Measurements from ENCODE around the gene TMEM244.
"Not testable (repeated sequence)": the region's sequence is repeated elsewhere in the genome, so short reads cannot be mapped to it uniquely, and the experiment has no call there.

The TMEM244 gene

DNA sequence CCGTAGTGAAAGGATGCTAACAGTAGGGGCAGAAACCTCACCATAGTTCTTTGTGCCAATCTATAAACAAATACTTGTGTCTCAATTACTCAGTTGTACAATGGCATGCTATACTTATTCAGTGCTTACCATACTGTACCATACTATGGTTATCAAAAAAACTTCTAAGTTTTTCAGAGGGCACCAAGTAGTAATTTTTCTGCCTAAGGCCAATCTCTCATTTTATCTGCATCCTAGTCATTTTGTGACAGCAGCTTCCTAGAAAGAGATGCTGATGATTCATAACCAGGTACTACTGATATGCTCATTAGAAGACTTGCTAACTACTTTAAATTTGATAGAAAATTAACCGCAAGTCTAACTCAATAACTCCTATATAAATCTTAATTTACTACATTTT is 42.9 kb downstream of the TMEM244 start:
- no peak for DNase-seq
- intact Hi-C loops (cut with DNase I): no loop called here

DNA sequence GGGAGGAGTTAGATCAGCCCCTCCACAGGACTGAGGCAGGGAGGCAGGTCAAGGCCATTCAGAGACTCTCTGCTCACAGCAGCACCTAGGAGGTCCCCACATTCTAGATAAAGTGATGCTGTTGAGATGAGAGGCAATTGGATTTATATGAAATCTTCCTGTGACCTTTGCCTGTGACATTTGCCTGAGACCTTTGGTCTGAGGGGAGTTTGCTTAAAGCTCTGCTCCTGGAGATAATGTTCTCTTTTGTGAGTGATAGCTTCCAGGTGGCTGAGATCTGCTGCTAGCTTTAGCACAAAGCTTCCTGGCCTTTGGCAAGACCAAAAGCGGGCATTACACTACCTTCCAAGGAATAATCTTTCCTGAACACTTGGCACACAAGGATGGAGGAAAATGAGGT is 43.3 kb downstream of the TMEM244 start:
- DNase-seq: no peak
- intact Hi-C loops (cut with DNase I): no loop called here

DNA sequence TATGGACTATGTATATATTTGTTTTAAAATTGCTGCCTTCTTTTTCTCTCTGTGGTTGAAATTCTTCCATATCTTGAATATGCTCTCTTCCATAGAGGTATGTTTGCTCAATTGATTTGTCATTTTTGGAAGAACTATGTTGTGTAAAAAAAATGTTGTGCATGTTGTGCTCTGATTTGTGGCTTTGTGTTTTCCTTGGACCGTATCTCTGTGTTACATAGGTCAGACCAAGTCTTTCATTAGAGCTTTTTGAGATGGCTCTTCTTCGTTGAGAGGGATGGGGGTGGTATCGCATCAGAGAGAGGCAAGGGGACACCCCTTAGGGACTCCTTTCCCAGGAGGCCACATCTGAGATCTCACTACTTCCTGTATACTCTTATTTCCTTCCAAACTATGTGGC is 43.8 kb downstream of the TMEM244 start:
- DNase-seq: no peak
- intact Hi-C loops (cut with DNase I): no loop called here

DNA sequence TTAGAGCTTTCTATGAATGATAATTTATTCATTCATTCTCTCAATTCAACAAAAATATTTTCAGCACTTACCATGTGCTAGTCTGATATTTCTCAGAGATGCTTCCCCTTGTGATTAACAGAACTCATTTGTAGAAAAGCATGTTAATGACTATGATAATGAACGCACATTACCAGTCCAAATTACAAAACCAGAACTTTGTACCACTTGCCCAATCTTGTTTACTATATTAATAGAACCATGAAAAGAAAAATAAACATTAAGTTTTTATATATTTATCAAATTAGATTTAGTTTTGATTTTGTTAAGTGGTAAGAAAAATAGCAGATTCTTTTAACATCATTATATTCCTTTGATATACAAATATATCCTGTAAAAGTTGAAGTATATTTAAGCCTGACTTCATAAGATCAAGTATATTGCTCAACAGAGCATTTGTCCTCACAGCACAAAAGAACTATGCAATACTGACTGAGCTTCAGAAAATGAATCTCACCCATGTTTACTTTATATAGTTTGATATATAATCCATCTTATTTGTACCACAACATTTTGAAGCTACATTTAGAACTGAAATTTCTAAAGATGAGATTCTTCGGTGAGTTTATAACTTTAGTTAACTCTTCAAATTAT is 48.9 kb downstream of the TMEM244 start:
- no peak for DNase-seq
- intact Hi-C loops (cut with DNase I): no loop called here

DNA sequence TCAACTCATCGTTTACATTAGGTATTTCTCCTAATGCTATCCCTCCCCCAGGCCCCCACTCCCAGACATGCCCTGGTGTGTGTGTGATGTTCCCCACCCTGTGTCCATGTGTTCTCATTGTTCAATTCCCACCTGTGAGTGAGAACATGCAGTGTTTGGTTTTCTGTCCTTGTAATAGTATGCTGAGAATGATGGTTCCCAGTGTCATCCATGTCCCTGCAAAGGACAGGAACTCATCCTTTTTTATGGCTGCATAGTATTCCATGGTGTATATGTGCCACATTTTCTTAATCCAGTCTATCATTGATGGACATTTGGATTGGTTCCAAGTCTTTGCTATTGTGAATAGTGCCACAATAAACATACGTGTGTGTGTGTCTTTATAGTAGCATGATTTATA is 54.0 kb downstream of the TMEM244 start:
- DNase-seq; intact Hi-C loops (cut with DNase I): not testable (repeated sequence)

DNA sequence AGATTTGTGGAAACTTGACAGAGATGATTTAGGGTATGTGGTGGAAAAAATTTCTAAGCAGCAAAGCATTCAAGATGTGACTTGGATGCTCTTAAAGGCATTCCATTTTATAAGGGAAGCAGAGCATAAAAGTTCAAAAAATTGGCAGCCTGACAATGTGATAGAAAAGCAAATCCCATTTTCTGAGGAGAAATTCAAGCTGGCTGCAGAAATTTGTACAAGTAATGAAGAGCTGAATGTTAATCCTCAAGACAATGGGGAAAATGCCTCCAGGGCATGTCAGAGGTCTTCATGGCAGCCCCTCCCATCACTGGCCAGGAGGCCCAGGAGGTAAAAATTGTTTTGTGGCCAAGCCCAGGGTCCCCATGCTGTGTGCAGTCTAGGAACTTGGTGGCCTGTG is 58.2 kb downstream of the TMEM244 start:
- DNase-seq; intact Hi-C loops (cut with DNase I): not testable (repeated sequence)

DNA sequence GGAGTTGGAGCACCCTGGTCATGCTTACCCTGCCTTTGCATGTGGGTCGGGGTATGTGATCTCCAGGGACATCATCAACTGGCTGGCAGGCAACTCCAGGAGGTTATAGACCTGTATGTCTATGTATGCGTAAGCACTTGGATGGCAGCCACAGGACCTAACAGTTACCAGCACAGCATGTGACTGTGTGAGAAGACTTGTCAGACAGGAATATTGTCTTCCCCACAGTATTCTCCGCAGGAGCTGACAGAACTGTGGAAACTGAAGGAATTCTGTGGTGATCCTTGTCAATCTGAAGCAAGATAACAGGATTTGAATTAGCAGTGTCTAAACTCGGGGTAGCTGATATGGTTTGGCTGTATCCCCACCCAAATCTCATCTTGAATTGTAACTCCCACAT is 59.2 kb downstream of the TMEM244 start:
- intact Hi-C loops (cut with DNase I): no loop called here
- no peak for DNase-seq

DNA sequence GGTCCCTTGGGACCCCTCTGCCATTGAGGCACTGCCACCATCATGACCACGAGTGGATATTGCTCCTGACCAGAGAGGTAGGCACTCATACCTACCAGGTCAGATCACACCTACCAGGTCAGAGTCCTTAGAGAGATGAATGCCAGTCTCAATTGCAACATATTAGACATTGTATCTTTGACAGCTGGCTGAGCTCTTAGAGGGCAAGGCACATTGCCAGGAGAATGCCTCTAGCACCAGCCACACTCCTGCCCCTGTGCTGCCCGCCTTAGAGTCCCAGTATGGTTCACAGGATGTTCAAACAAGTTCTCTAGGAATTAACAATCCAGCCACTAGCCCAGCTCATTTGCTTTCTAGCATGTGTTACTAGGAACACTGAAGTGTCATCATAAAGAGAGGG is 65.9 kb downstream of the TMEM244 start:
- no peak for DNase-seq
- intact Hi-C loops (cut with DNase I): no loop called here

DNA sequence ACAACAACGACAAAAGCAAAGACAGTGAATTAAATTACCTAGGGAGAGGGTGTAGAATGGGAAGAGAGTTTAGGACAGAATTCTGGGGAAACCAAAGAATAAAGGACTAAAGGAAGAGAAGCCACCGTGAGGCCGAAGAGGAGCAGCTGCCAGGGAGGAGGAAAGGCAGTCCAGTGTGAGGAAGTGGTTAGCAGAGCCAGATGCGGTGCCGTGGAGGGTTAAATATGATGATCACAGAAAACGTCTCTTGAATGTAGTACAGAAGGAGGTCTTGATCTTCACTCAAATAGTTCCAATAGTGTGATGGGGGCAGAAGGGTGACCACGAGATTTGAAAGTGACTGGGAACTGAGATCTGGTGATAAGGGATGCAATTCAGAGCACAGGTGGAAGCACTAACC is 67.7 kb downstream of the TMEM244 start:
- intact Hi-C loops (cut with DNase I): no loop called here
- DNase-seq: no peak

DNA sequence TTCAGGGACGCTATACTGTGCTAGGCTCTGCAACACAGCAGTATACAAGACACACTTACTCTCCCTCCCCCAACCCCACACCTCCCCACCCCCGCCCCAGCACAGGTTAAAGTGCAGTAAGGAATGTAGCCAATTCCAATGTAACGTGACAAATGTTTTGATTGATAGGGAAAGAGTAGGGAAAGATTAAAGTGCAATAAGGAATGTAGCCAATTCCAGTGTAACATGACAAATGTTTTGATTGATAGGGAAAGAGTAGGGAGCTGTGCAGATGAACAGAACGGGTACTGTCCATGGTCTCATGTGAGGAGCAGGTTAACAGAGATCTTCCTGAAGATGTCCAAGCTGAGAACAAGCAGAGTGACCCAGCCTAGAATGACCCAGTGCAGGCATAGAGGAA is 69.1 kb downstream of the TMEM244 start:
- intact Hi-C loops (cut with DNase I): no loop called here
- DNase-seq: no peak

DNA sequence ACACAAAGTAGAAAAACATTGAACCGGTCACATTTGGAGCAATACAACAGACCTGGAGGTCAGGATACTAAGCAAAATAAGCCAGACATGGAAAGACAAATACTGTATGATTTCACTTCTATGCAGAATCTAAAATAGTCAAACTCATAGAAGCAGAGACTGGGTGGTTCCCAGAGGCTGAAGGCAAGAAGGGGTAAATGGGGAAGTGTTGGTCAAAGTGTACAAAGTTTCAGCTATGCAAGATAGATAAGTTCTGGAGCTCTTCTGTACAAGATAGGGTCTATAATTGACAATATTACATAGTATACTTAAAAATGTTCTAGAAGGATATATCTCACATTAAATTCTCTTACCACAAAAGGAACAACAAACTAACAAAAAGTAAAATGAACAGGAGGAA is 70.3 kb downstream of the TMEM244 start:
- intact Hi-C loops (cut with DNase I): no loop called here
- DNase-seq: no peak

DNA sequence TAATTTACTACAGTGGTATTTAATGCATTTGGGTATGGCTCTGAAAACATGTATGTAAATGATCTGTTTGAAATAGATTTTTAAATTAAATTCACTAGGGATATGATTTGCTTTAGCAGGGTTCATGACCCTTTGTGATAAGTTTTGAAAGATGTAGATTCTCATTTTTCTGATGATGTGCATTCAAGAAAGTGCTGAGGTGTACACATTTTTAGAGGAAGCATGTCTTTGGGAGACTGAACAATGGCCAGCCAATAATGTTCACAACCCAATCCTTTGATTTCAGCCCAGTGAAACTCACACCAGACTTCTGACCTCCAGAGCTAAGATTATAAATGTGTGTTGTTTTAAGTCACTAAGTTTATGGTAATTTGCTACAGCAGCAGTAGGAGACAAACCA is 71.1 kb downstream of the TMEM244 start:
- intact Hi-C loops (cut with DNase I): no loop called here
- no peak for DNase-seq

DNA sequence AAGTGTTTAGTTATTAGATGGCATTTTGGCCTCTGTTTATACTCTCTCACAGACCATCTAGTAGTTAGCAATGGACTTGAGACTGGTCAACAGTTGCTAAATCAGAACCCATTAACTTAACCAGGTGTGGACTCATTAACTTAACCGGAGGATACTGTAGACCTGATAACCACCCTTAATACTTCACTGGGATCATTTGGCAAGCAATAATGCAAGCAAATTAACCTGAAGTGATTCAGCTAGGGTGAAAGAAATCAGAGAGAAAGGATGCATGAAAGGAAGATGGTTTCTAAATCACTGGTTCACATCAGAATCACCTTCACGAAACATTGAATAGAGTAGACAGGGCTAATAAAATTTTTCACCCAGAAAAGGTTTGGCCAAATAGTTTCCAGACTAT is 73.3 kb downstream of the TMEM244 start:
- intact Hi-C loops (cut with DNase I): no loop called here
- DNase-seq: no peak

DNA sequence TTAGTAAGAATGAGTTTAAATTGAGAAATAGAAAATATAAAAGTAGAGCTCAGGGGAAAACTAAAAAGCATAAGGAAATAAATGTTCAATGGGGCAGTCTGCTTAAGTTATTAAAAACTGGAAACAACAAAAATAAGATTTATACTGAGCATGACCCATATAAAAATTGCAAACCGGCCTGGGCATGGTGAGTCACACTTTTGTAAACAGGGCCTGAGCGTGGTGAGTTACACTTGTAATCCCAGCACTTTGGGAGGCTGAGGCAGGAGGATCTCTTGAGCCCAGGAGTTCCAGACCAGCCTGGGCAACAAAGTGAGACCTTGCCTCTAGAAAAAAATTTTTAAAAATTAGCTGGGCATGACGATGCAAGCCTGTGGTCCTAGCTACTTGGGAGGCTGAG is 74.6 kb downstream of the TMEM244 start:
- intact Hi-C loops (cut with DNase I): no loop called here
- no peak for DNase-seq

DNA sequence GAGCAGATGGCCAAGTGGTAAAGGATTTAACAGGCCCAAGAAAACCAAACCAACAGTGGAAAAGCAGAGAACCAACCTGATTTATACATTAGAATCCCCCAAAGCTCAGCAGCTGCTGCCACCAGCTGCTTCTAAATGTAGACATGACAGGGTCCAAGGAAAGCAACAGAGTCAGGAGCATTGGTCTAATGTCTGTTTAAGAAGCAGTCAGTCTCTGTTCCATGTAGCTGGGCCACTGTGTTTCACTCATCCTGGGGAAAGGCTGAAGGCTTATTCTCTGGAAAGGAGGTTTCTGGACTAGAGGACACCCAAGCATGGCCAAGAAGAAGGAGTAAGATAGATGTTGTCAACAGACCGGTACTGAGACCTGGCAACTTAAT is 75.4 kb downstream of the TMEM244 start:
- DNase-seq: no peak
- intact Hi-C loops (cut with DNase I): no loop called here

DNA sequence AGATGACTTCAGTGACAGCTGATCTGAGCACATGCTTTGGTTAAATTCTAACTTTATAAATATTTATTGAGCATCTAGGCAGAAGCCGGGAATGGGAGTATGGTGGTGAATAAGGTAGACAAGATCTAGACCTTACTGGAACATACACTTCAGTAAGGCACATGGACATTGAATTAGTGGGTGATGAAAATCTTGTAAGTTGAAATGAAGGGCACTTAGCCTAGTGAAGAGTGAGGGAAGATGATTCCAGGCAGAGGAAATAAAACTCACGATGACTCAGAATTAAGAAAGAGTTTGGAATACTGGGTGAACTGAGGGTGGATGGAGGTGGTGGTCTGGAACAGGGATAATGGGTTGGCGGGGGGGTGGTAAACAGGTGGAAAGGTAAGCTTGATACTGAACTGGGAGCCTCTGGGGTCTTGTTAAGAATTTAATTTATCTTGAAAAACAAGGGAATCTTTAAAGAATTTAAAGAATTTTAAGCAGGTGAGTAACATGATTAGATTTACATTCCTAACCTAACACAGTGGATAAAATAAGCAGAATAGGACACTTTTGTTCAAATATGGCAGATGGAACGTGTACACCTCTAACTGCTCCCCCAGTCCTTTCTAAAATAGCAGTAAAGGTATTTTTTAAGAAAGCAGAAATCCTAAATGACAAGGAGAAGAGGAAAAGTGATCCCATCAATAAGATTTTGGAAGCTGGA is 75.9 kb downstream of the TMEM244 start:
- DNase-seq: no peak
- intact Hi-C loops (cut with DNase I): no loop called here

Measured in posterior cingulate gyrus (tissue), 11 donors.